Measurements from ENCODE around the gene PRELID1.

The PRELID1 gene

DNA sequence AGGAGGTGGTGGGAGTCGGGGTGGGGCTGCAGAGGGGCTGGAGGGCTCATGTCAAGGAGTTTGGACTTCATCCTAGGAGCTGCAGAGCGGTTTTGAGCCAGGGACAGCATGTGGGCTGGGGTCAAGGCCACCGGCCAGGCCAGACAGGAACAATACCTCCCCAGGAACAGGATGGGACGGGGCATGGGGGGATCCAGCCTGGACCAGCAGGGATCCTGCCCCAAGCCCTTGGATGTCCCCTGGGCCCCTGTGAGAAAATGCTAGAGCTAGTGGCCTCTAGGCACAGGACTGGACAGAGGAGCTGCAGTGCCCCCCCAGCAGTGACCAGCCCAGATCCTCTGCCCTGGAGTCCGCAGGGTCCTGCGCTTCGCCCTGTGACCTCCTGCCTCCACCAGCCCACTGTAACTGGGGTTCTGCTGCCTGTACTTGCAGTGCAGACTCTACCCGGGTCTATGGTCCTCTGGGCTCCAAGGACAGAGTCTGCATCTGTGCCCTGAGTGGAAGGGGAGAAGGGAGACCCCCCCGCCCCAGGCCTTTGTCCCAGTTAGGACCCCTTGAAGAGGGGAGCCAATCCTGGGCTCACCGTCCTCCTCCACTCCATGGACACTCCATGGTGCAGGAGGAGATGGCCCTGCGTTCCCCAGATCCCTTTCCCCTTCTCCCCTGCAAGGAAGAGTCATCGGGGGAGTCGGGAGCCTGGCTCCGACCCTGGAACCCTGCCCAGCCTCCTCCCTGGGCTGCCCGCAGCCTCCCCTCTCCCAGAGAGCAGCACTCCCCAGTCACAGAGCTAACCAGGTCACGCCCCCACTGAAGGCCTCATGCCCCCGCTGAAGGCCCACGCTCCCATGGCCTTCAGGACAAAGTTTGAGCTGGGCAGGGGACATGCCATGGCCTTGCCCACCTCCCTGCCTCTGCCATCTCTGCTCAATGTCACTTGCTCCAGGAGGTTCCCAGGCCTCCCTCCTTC is 11.1 kb downstream of the PRELID1 start:
- no peak for DNase-seq

DNA sequence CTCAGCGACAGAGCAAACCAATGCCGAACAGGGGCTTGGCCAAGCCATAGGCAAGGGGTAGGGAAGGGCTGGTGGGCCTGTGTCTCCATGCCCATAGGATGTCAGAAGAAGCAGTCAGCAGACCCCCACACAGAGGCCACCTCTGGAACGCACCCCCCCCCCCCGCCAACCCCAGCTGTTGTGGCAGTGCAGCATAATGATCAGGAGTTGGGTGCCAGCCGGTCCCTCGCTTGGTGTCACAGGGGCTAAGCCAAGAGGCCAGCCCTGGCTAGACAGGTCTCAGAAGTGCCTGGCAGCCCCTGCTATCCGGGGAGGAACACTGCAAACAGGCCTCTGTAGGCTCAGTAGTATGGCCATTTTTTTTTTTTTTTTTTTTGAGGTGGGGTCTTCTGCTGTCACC is 11.8 kb downstream of the PRELID1 start:
- DNase-seq = no peak

- no peak for DNase-seq
These were observed 12.4 kb downstream of the PRELID1 start for GRCh38 chr5:177316005-177316404.

DNA sequence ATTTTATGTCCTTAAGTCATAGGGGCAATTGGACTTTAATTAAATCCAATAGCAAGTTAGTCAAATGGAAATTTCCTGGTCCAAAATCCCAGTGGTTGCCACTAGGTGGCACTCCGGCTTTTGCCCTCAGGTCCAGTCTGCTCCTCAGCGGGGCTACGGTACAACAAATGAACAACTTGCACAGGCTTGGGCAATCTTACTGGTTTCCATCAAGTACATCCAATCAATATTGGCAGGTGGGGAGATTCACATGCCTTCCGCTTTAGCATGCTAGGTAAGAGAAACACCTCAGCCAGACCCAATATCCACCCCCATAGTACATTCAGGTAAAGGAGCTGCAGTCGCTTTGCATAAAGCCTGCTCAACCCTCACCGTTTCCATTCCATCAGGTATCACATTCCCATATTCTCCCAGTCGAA is 14.4 kb downstream of the PRELID1 start:
- peak; percentile 84 for DNase-seq

- DNase-seq = no peak
These were observed 16.5 kb downstream of the PRELID1 start for GRCh38 chr5:177319913-177320588.

DNA sequence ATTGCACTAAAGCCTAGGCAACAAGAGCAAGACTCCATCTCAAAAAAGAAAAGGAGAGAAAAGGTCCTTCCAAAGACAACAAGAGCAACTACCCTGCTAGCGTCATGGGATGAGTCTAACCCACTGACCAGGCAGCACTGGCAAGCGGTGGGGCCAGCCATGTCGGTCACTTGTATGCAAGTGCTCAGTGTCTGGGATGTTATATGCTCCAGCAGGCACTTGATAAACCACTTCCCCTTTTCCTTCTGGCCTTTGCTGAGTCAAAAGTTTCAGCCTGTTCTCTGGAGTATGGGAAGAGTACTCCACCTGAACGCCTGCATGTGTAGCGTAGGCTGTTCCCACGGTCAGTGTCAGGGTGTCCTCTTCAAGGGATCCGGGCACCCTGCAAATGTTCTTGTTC is 17.3 kb downstream of the PRELID1 start:
- peak; percentile 81 for DNase-seq

GRCh38 chr5:177325868-177326381 is 22.3 kb downstream of the PRELID1 start:
- no peak for DNase-seq

- no peak for DNase-seq
These were observed 24.2 kb downstream of the PRELID1 start for GRCh38 chr5:177327539-177328522.

DNA sequence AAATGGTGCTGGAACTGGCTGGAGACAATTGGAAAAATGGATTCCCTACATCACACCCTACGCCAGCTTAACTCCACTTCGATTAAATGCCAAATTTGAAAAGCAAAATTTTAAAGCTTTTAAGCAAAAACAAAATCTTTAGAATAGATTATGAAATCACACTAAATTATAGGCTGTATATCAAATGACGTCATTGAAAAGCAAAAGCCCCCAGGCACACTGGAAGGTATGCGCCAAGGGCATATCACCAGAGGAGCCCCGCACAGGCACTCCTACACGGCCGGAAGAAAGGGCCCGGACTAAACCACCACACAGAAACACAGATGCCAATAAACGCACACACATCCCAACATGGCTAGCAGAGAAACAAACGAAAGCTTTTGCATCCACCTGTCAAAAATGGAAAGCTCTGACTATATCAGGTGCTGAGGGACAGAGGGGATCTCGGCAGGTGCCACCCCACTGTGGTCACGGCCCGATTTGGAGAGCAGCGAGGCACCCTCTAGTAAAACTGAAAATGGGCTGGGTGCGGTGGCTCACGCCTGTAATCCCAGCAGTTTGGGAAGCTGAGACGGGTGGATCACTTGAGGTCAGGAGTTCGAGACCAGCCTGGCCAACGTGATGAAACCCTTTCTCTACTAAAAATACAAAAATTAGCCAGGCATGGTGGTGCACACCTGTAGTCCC is 25.1 kb downstream of the PRELID1 start:
- no peak for DNase-seq

GRCh38 chr5:177329883-177330282 is 26.3 kb downstream of the PRELID1 start:
- no peak for DNase-seq

GRCh38 chr5:177330991-177331842 is 27.6 kb downstream of the PRELID1 start:
- no peak for DNase-seq

DNA sequence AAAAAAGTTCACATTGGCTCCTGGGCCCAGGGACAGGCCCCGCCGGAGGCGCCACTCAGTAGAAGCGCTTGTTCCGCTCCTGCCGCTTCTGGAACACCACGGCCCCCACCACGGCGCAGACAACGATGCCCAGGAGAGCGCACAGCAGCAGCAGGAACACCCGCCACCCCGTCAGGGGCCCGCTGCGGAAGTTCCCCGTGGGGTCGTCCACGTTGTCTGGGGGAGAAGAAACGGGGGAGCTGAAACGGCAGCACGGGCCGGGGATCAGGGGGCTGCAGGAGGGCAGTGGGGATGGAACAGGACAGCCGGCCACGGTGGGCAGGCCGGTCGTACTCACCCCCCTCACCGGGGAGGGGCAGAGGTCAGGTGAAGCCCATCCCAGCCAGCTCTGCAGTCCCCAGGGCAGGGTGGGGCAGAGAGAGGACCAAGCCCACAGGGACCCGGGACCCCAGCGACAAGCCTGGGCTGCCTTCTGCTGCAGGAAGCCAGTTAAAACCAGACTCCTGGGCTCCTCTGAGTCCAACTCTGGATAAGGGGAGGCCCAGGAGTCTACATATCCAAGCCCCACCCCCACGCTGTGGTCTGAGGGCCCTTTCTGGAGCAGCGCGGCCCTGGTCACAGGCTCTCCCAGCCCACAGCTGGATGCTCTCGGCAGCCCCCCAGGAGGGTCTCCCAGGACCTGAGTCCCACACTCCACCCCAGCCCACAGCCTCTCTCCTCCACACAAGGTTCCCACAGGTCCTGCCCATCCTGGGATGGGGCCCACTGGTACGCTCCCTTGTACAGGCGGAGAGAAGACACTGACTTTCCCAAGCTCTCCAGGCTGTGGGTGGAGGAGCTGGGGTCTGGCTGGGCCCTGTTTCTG is 28.7 kb downstream of the PRELID1 start:
- DNase-seq = no peak

GRCh38 chr5:177332896-177333260 is 29.3 kb downstream of the PRELID1 start:
- no peak for DNase-seq

DNA sequence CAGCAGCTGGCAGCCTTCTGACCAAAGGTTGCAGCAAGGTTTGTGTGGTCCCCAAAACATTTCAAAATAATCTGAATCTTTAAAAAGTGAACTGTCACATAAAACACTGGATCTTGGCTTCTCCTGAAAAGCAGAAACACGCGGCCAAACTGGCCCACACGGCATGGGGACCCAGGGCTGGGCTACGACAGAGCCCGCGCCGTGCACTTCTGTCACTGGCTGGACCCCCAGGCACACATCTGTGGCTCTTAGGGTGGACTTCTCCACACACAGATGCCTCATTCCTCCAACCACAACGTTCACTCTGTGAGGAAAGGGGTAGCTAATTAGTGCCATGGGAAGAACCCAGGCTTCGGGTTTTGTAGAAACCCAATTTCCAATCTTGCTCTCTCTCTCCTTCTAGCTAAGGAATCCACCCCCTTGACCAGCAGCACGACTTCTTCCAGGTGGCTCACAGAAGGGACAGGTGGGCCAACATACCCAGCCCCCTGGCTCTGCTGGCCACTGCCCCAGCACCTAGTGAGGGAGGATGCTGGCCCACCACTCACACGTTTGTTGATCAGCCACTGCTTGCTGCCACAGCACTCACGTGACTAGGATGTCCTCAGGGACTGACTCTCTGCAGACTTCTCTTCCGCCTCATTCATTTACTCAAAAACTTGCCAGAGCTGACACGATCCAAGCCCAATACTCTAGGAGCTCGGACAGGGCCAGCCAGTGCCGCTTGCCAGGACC is 30.0 kb downstream of the PRELID1 start:
- no peak for DNase-seq

DNA sequence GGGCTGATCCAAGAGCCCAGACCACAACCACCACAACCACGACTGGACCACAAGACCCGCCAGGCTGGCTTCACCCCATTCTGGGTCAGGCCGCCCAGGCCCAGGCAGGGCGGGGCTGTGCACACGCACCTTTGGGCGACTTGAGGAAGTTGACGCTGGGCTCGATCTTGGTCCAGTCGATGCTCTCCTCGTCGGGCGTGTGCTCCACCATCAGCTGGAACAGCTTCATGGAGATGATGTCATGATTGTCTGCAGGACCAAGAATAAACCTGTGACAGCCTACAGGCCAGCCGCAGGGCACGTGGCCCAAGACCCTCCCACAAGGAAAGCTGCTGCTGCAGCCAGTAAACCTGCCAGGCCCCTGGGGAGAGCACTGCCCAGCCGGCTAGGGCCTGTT is 30.6 kb downstream of the PRELID1 start:
- no peak for DNase-seq

DNA sequence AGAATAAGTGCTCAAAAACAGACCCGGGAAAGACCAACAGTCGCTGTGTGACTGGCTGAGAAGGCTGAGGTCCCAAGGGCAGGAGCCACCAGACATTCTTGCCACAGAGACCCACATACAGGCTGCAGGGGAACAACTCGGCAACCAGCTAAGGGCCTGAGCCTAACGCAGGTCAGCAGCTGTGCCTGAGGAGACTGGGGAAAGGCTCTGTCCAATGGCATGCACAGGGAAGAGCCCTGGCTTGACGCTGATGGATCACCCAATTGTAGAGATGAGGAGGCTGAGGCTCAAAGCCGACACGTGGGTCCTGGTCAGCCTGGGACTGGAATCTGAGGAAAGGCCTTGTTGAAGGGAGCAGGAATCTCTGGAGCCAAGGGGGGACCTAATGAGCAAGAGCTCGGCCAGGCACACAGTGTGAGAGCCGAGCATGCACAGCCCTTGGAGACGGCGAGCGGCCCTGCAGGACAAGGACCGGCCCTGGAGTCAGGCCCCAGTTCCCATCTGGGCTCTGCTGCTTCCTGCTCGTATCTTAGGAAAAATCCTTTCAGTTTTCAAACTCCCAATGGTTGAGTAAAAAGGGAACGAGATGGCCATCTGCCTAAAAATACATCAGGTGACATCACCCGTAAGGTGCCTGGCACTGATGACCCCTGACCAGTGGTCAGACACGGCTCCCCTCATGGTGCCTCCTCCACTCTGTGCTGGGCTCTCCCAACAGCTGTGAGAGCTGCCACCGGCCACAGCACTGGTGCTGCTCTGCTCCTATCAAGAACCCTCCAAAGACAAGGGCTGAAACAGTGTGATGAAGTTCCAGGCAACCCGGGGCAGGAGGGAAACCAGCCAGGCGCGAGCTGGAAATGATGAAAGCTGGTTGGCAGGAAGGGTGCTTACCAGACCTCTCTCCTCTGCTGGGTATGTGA is 31.4 kb downstream of the PRELID1 start:
- no peak for DNase-seq

DNA sequence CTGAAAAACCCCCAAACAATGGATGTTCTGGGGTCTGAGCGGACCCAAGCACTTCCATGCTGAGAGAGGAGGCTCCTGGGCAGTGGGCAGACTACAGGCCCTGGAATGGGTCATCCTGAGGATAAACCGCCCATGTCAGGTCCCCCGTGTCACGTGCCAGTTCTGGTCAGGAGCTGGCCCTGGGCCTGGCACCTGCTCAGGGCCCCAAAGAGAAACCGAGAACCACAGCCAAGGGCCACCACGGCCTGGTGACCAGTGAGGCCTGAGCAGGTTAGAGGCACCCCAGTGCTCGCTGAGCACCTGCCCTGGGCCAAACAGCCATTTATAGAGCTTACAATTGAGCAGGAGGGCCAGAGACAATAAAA is 32.1 kb downstream of the PRELID1 start:
- no peak for DNase-seq

DNA sequence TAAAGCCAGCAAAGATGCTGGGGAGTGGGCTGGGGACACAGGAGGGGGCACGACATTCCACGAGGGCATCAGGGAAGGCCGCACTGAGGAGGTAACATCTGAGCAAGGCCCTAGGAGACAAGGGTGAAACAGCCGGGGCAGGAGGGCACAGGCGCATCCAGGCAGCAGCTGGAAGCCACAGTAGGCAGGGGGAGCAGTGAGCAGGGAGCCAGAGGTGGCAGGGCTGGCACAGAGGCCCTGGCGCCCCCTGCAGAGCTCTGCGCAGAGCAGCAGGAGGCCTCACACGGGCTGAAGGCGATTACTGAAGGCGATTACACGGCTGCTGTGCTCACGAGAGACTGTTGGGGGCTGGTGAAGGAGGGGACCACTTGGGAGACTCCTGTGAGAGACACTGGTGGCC is 32.5 kb downstream of the PRELID1 start:
- DNase-seq = peak; percentile 60

All from suppressor macrophage treated with lipopolysaccharide for 4 hours (primary cell).